NOMO-1 treated with dmso at 0.1 percent for 144 hours (cell line): Measurements from ENCODE around the gene NOL9.
"Not testable (repeated sequence)": the region's sequence is repeated elsewhere in the genome, so short reads cannot be mapped to it uniquely, and the experiment has no call there.

Experiments
- DNase-seq: peaks from one replicate; lab custom pipeline; 2025; ENCODE audit not compliant: unreplicated experiment; lab: John Stamatoyannopoulos, UW

The NOL9 gene

GRCh38 chr1:6554031-6554906, at the start of gene NOL9:
TSS of gene NOL9 (minus strand) at chr1:6554513. CDS start at chr1:6554502, 11 bp downstream.
- DNase-seq: peak; percentile 79

GRCh38 chr1:6603238-6603914, 49.1 kb upstream of the NOL9 start:
- DNase-seq: no peak

- peak; percentile 82 for DNase-seq
These were observed 48.4 kb upstream of the NOL9 start, which contains the start of gene KLHL21 for GRCh38 chr1:6602669-6603237. TSS of gene KLHL21 (minus strand) at chr1:6602869. CDS start at chr1:6602817, 52 bp downstream.

GRCh38 chr1:6601923-6602668, 47.8 kb upstream of the NOL9 start:
- no peak for DNase-seq

GRCh38 chr1:6601049-6601922, 47.0 kb upstream of the NOL9 start:
- DNase-seq: peak; percentile 59

GRCh38 chr1:6600410-6601048, 46.2 kb upstream of the NOL9 start:
- no peak for DNase-seq

- DNase-seq: not testable (repeated sequence)
These were observed 45.7 kb upstream of the NOL9 start for GRCh38 chr1:6599991-6600390.

GRCh38 chr1:6599141-6599975, 45.0 kb upstream of the NOL9 start:
- peak; percentile 58 for DNase-seq

- DNase-seq: no peak
These were observed 43.4 kb upstream of the NOL9 start for GRCh38 chr1:6597777-6598131.

GRCh38 chr1:6596886-6597776, 42.8 kb upstream of the NOL9 start:
- no peak for DNase-seq

GRCh38 chr1:6596351-6596750, 42.0 kb upstream of the NOL9 start:
- DNase-seq: no peak

- DNase-seq: no peak
These were observed 40.8 kb upstream of the NOL9 start for GRCh38 chr1:6594977-6595740.

- DNase-seq: no peak
These were observed 39.5 kb upstream of the NOL9 start for GRCh38 chr1:6593810-6594209.

- no peak for DNase-seq
These were observed 38.7 kb upstream of the NOL9 start for GRCh38 chr1:6592865-6593593.

- DNase-seq: no peak
These were observed 38.1 kb upstream of the NOL9 start for GRCh38 chr1:6592441-6592840.

GRCh38 chr1:6591644-6592043, 37.3 kb upstream of the NOL9 start:
- no peak for DNase-seq
